GM23248 (cell line): Measurements from ENCODE around the gene SYCE3.

Experiments used
- EZH2 ChIP-seq: fragments of 200-600 bp; sonication (generic); IDR thresholded peaks from 2 replicates; pipeline ENCODE4 v1.6.1; 2018; ENCODE audit warnings: antibody characterized with exemption, mild to moderate bottlenecking; ENCODE audit not compliant: insufficient read depth, poor library complexity, severe bottlenecking
- EZH2phosphoT487 ChIP-seq: fragments of 200-600 bp; sonication (generic); IDR thresholded peaks from 2 replicates; pipeline ENCODE4 v1.6.1; 2018; ENCODE audit warnings: antibody characterized with exemption, moderate library complexity, mild to moderate bottlenecking, low read depth; ENCODE audit not compliant: insufficient read depth

DNA sequence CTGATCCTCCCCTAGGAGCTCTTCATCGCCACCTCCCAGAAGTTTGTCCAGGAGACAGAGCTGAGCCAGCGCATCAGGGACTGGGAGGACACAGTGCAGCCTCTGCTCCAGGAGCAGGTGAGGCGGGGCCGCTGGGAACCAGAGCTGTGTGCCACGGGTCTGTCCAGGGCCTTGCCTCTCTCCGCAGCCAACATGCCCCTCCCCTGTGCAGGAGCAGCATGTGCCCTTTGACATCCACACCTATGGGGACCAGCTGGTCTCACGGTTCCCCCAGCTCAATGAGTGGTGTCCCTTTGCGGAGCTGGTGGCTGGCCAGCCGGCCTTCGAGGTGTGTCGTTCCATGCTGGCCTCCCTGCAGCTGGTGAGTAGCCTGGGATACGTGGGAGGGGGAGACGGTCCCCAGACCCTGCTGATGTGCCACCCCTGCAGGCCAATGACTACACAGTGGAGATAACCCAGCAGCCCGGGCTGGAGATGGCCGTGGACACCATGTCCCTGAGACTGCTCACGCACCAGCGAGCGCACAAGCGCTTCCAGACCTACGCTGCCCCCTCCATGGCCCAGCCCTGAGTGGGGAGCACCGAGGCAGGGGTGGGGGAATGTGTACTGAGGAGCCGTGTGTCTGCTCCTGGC lies 39.8 kb downstream of the SYCE3 start:
- TF ChIP-seq EZH2: no peak
- TF ChIP-seq EZH2phosphoT487: no peak
